Mesothelial cell of epicardium (in vitro differentiated cells): ENCODE measurements around the gene FCHO1. TPM values are rescaled to one million over a fixed set of nuclear protein-coding genes. Genes with fewer than 3 reads are reported as not detected.

Experiments used
- DNase-seq, 2 experiments: peaks; one replicate each; pipeline ENCODE4 v3.0.0; 2021; ENCODE audit warnings: low spot score in 2 of 2; ENCODE audit not compliant: unreplicated experiment in 2 of 2
- H3K27ac Mint-ChIP-seq: 2 replicates; pipeline ENCODE4 v1.8.0; 2021; ENCODE audit warnings: mixed read lengths
- H3K27me3 Mint-ChIP-seq: 2 replicates; pipeline ENCODE4 v1.8.0; 2021; ENCODE audit warnings: low read depth, mixed read lengths
- H3K36me3 Mint-ChIP-seq: 2 replicates; pipeline ENCODE4 v1.8.0; 2021; ENCODE audit warnings: mixed read lengths
- H3K4me1 Mint-ChIP-seq: 2 replicates; pipeline ENCODE4 v1.8.0; 2021; ENCODE audit warnings: mixed read lengths
- H3K4me3 Mint-ChIP-seq: 2 replicates; pipeline ENCODE4 v1.8.0; 2021; ENCODE audit warnings: mild to moderate bottlenecking, moderate library complexity, mixed read lengths
- H3K9me3 Mint-ChIP-seq: 2 replicates; pipeline ENCODE4 v1.8.0; 2021; ENCODE audit warnings: mixed read lengths
- CTCF ChIP-seq: fragments of 200-600 bp; sonication (generic); IDR thresholded peaks from one replicate; pipeline ENCODE4 v1.5.0; 2021; ENCODE audit warnings: antibody characterized with exemption; ENCODE audit not compliant: unreplicated experiment
- total RNA-seq: library from RNA; stranded (reverse); gene quantifications from 3 replicates; pipeline ENCODE4 v1.2.1, GENCODE V29; 2021

The FCHO1 gene
- total RNA-seq, 1 donor from 2014 or later = 4.6 TPM

- TF ChIP-seq CTCF = no peak
- H3K4me3 Mint-ChIP-seq = no peak overlapping the region
- H3K27ac Mint-ChIP-seq = no peak overlapping the region
- H3K4me1 Mint-ChIP-seq = peaks cover 4% of the 10 kb centered on the region
- DNase-seq = no peak
- H3K9me3 Mint-ChIP-seq = peaks cover 6% of the 10 kb centered on the region
- peaks cover 37% of the 10 kb centered on the region for H3K36me3 Mint-ChIP-seq
- no peaks in the 10 kb centered on the region for H3K27me3 Mint-ChIP-seq
These were observed 15.9 kb upstream of the FCHO1 start for GRCh38 chr19:17735410-17735809.

GRCh38 chr19:17737690-17738153 lies 13.6 kb upstream of the FCHO1 start:
- peaks cover 21% of the 10 kb centered on the region for H3K36me3 Mint-ChIP-seq
- H3K4me3 Mint-ChIP-seq = no peak overlapping the region
- TF ChIP-seq CTCF = no peak

GRCh38 chr19:17739121-17739875 lies 12.0 kb upstream of the FCHO1 start:
- H3K27ac Mint-ChIP-seq = no peak overlapping the region
- peaks cover 7% of the 10 kb centered on the region for H3K9me3 Mint-ChIP-seq
- DNase-seq = no peak
- H3K4me3 Mint-ChIP-seq = no peak overlapping the region
- peaks cover 14% of the 10 kb centered on the region for H3K36me3 Mint-ChIP-seq
- peaks cover 4% of the 10 kb centered on the region for H3K4me1 Mint-ChIP-seq
- TF ChIP-seq CTCF = no peak
- H3K27me3 Mint-ChIP-seq = no peaks in the 10 kb centered on the region

More at GRCh38 chr19:17737690-17738153, 13.6 kb upstream of the FCHO1 start:
- Mint-ChIP-seq H3K9me3 (peaks cover 7% of the 10 kb centered on the region), H3K27me3 (no peaks in the 10 kb centered on the region), H3K4me1 (peaks cover 4% of the 10 kb centered on the region), H3K27ac (no peak overlapping the region)
- no peak for DNase-seq

GRCh38 chr19:17741456-17741855 lies 9.8 kb upstream of the FCHO1 start:
- Mint-ChIP-seq H3K36me3 (peaks cover 6% of the 10 kb centered on the region), H3K27me3 (peaks cover 2% of the 10 kb centered on the region), H3K9me3 (peaks cover 7% of the 10 kb centered on the region), H3K4me1 (peaks cover 4% of the 10 kb centered on the region), H3K4me3 (no peak overlapping the region), H3K27ac (no peak overlapping the region)
- TF ChIP-seq CTCF = no peak
- no peak for DNase-seq

GRCh38 chr19:17743874-17744580 lies 7.2 kb upstream of the FCHO1 start:
- H3K36me3 Mint-ChIP-seq = peaks cover under 1% of the 10 kb centered on the region
- no peak overlapping the region for H3K4me3 Mint-ChIP-seq
- no peak for DNase-seq
- H3K27ac Mint-ChIP-seq = no peak overlapping the region
- peaks cover 12% of the 10 kb centered on the region for H3K27me3 Mint-ChIP-seq
- no peak for TF ChIP-seq CTCF
- H3K4me1 Mint-ChIP-seq = peaks cover 2% of the 10 kb centered on the region
- H3K9me3 Mint-ChIP-seq = peaks cover 7% of the 10 kb centered on the region
